ENCODE data around the gene AADACL2. TPM values are rescaled to one million over a fixed set of nuclear protein-coding genes. Genes with fewer than 3 reads are reported as not detected.

The AADACL2 gene
- total RNA-seq, 1 donor: not detected

DNA sequence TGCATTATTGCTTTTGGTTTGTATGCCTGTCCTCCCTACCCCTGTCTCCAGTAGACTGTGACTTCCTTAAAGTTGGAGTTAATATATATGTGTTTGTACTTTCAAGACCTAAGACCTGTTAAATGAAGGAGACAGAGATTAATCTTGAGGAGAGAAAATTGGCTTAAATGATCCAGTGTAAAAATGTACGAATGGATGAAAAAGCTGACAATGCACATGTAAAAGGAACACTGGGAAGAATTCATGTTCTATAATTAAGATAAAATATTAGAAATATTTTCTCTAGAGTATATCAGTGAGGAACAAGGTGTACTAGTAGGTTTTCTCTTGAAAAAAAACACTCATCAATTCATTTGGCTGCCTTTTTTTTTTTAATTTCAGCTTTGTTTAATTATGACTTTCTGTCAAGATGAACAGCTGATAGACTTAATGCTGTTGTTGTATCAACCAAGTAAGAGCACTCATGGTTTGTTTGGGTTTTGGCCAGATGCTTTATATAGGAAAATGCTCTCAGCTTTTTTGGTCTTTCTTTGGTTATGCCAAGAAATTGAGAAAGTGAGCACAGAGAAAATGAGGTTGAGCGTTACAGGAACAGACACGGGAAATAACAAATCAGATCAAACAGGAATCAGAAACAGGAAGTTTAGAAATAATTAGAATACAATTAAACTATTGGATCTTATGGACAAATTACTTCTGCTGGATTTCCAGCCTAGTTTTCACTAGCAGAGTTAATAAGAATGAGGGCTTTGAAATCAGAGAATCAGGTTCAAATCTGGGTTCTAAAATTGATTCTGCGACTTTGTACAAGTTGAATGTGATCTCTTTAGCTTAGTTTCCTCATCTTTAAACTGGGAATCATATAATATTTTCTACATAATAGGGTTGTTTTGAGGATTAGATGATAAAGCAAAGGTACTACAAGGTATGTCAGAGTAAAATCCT lies 41.9 kb downstream of the AADACL2 start:
- H3K27me3 ChIP-seq (ENCODE audit: insufficient read depth, low read length): no peaks in the 10 kb centered on the region
- H3K27ac ChIP-seq (ENCODE audit: low read depth, low read length): no peak overlapping the region
- peak overlapping the region; percentile 30 for H2AFZ ChIP-seq (ENCODE audit: low read length)
- no peak for TF ChIP-seq CTCF (IDR thresholded peaks at IDR 0.05; ENCODE audit: extremely low read depth, low read depth, low read length)
- H3K4me2 ChIP-seq (ENCODE audit: insufficient read depth, low read length): no peak overlapping the region
- no peak overlapping the region for H3K4me3 ChIP-seq (ENCODE audit: insufficient read depth, low read length)
- DNase-seq (ENCODE audit: insufficient read length, low spot score, missing footprints): no peak
- H3K79me2 ChIP-seq (ENCODE audit: insufficient read depth, low read length): no peaks in the 10 kb centered on the region
- no peaks in the 10 kb centered on the region for H4K20me1 ChIP-seq (ENCODE audit: insufficient read depth, low read length)
- no peaks in the 10 kb centered on the region for H3K36me3 ChIP-seq (ENCODE audit: insufficient read depth, low read length)
- no peaks in the 10 kb centered on the region for H3K9me3 ChIP-seq (ENCODE audit: low read depth, low read length)
- peaks cover 9% of the 10 kb centered on the region for H3K4me1 ChIP-seq (ENCODE audit: insufficient read depth, low read length)

- Histone ChIP-seq H3K4me3 (ENCODE audit: insufficient read depth, low read length) (no peak overlapping the region), H3K4me1 (ENCODE audit: insufficient read depth, low read length) (peaks cover 2% of the 10 kb centered on the region), H4K20me1 (ENCODE audit: insufficient read depth, low read length) (no peaks in the 10 kb centered on the region), H3K9me3 (ENCODE audit: low read depth, low read length) (no peaks in the 10 kb centered on the region), H2AFZ (ENCODE audit: low read length) (no peak overlapping the region), H3K27me3 (ENCODE audit: insufficient read depth, low read length) (no peaks in the 10 kb centered on the region), H3K27ac (ENCODE audit: low read depth, low read length) (no peak overlapping the region), H3K36me3 (ENCODE audit: insufficient read depth, low read length) (no peaks in the 10 kb centered on the region), H3K4me2 (ENCODE audit: insufficient read depth, low read length) (no peak overlapping the region), H3K79me2 (ENCODE audit: insufficient read depth, low read length) (no peaks in the 10 kb centered on the region)
- TF ChIP-seq CTCF (IDR thresholded peaks at IDR 0.05; ENCODE audit: extremely low read depth, low read depth, low read length): no peak
- DNase-seq (ENCODE audit: insufficient read length, low spot score, missing footprints): no peak
These were observed 42.6 kb downstream of the AADACL2 start for GRCh38 chr3:151776259-151776740.

DNA sequence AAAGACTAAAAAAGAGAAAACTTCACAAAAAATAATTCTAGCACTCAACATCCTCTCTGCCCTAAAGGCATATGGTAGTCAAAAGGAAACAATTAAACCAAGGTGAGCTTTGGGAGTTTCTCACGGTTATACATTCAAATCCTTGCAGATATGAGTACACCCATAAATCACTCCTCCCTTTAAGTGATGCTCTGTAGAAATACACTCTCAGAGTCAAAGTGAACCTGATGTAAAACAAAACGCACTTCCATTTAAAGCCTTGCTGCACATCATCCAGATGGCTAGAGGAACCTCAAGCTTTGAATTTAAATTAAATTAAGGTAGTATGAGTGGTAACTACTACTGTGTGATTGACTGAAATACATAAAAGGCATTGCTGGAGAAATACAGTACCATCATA lies 44.2 kb downstream of the AADACL2 start:
- Histone ChIP-seq H3K27me3 (ENCODE audit: insufficient read depth, low read length) (no peaks in the 10 kb centered on the region), H3K27ac (ENCODE audit: low read depth, low read length) (no peak overlapping the region), H3K36me3 (ENCODE audit: insufficient read depth, low read length) (no peaks in the 10 kb centered on the region), H3K4me1 (ENCODE audit: insufficient read depth, low read length) (no peaks in the 10 kb centered on the region), H3K9me3 (ENCODE audit: low read depth, low read length) (no peaks in the 10 kb centered on the region), H3K4me2 (ENCODE audit: insufficient read depth, low read length) (no peak overlapping the region), H4K20me1 (ENCODE audit: insufficient read depth, low read length) (no peaks in the 10 kb centered on the region), H3K79me2 (ENCODE audit: insufficient read depth, low read length) (no peaks in the 10 kb centered on the region), H3K4me3 (ENCODE audit: insufficient read depth, low read length) (no peak overlapping the region), H2AFZ (ENCODE audit: low read length) (no peak overlapping the region)
- no peak for DNase-seq (ENCODE audit: insufficient read length, low spot score, missing footprints)
- no peak for TF ChIP-seq CTCF (IDR thresholded peaks at IDR 0.05; ENCODE audit: extremely low read depth, low read depth, low read length)

DNA sequence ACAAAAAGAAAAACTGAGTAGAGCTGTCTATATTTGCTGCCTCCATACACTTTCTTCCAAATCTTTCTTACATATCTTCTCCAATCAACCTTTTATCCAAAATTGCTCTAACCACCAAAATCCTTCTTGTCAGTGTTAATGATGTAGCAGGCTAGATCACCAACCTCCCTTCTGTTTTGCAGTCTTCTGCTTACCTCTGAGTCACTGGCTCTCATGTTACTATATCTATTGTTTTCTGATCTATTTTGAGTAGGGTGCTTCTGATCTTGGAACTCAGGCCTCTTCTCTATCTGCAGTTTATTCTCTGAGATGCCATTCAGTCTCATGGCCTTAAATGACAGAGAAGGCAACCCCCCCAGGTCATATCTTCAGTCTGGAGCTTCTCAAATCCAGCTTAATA lies 53.9 kb downstream of the AADACL2 start:
- peak; percentile 68 for DNase-seq (ENCODE audit: insufficient read length, low spot score, missing footprints)
- H3K9me3 ChIP-seq (ENCODE audit: low read depth, low read length): no peaks in the 10 kb centered on the region
- TF ChIP-seq CTCF (IDR thresholded peaks at IDR 0.05; ENCODE audit: extremely low read depth, low read depth, low read length): no peak
- H4K20me1 ChIP-seq (ENCODE audit: insufficient read depth, low read length): no peaks in the 10 kb centered on the region
- no peaks in the 10 kb centered on the region for H3K4me1 ChIP-seq (ENCODE audit: insufficient read depth, low read length)
- no peak overlapping the region for H3K27ac ChIP-seq (ENCODE audit: low read depth, low read length)
- H3K79me2 ChIP-seq (ENCODE audit: insufficient read depth, low read length): no peaks in the 10 kb centered on the region
- no peak overlapping the region for H2AFZ ChIP-seq (ENCODE audit: low read length)
- no peaks in the 10 kb centered on the region for H3K27me3 ChIP-seq (ENCODE audit: insufficient read depth, low read length)
- H3K36me3 ChIP-seq (ENCODE audit: insufficient read depth, low read length): no peaks in the 10 kb centered on the region
- H3K4me2 ChIP-seq (ENCODE audit: insufficient read depth, low read length): no peak overlapping the region
- no peak overlapping the region for H3K4me3 ChIP-seq (ENCODE audit: insufficient read depth, low read length)
